RWPE1 (cell line): Measurements from ENCODE around the gene RNF214.
"Not testable (repeated sequence)": the region's sequence is repeated elsewhere in the genome, so short reads cannot be mapped to it uniquely, and the experiment has no call there.

Experiments used
- CTCF ChIA-PET: fragments of 350-600 bp; sonication (Branson Sonifier 250); formaldehyde crosslinking; extraction: SDS; loops from one replicate; lab custom pipeline; 2021; lab: Yijun Ruan, JAX
- POLR2A ChIA-PET: fragments of 400-600 bp; formaldehyde crosslinking; extraction: SDS; loops from one replicate; lab custom pipeline; 2020; ENCODE audit warnings: antibody characterized with exemption; ENCODE audit not compliant: low non-redundant PET; lab: Yijun Ruan, JAX
- DNase-seq: peaks from one replicate; pipeline ENCODE4 v3.0.0; 2012; ENCODE audit warnings: low spot score
- H3K27ac ChIP-seq: fragments of 450-650 bp; 2 replicates; pipeline ENCODE4 v1.5.1; 2017
- TF ChIP-seq, protein P1 (sequence below): fragments of 450-650 bp; conservative IDR thresholded peaks from 2 replicates; pipeline ENCODE4 v1.5.1; 2017; ENCODE audit warnings: low read depth, mild to moderate bottlenecking

Gene RNF214

DNA sequence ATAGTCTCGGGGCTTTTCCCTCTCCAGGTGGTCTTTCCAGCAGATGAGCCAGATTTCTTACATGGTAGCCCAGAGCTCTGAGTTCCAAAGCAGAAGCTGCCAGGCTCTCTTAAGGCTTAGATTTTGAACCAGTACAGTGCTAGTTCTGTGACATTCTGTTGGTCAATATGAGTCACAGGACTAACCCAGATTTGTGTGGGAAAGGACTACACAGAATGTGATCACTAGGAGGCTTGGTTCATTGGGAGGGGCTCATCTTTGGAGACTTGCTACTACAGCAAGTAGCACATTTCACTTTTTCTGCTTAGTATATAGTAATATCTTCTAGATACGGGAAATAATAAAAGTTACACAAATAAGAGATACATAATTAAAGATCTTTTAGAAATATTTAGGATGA lies 24.1 kb downstream of the RNF214 start:
- TF ChIP-seq, protein P1, sequence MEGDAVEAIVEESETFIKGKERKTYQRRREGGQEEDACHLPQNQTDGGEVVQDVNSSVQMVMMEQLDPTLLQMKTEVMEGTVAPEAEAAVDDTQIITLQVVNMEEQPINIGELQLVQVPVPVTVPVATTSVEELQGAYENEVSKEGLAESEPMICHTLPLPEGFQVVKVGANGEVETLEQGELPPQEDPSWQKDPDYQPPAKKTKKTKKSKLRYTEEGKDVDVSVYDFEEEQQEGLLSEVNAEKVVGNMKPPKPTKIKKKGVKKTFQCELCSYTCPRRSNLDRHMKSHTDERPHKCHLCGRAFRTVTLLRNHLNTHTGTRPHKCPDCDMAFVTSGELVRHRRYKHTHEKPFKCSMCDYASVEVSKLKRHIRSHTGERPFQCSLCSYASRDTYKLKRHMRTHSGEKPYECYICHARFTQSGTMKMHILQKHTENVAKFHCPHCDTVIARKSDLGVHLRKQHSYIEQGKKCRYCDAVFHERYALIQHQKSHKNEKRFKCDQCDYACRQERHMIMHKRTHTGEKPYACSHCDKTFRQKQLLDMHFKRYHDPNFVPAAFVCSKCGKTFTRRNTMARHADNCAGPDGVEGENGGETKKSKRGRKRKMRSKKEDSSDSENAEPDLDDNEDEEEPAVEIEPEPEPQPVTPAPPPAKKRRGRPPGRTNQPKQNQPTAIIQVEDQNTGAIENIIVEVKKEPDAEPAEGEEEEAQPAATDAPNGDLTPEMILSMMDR = no peak
- H3K27ac ChIP-seq = no peak overlapping the region
- no peak for DNase-seq
- POLR2A ChIA-PET = no interaction called here
- CTCF ChIA-PET = interaction anchor here (0.8 kb wide), 1 partner anchor 17 kb away, joined by 3 read pairs; no protein-coding TSS in a partner anchor

DNA sequence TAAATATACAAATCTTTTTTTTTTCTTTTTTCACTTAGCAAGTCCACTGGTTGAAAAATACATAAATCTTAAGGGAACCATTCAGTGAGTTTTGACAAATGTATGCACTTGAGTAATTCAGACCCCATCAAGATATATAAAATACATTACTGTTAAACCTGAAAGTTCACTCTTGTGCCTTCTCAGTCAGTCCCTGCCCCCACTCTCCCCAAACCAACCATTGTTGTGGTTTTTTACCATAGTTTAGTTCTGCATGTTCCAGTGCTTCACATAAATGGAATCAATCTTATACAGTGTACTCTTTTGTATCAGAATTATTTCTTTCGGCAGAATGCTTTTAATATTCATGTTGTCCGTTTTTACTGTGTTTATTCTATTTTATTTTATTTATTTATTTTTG lies 26.1 kb downstream of the RNF214 start:
- H3K27ac ChIP-seq = no peak overlapping the region
- TF ChIP-seq, protein P1 = no peak
- no peak for DNase-seq
- CTCF ChIA-PET = no interaction called here
- POLR2A ChIA-PET = no interaction called here

DNA sequence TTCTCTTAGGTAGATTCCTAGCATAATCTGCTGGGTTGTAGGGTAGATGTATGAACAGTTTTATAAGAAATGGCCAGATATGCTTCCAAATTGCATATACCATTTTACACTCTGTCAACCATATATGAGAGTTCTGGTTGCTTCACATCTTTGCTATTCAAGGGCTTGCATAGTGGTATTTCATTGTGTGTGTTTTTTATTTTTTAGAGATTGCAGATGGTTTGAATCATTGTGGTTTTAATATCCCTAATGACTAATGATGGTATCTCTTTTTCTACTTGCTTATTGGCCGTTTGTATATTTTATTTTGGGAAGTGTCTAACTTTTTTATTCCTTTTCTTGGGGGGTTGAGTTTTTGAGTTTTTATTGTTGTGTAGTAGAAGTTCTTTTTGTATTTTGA lies 26.9 kb downstream of the RNF214 start:
- CTCF ChIA-PET = no interaction called here
- DNase-seq = no peak

DNA sequence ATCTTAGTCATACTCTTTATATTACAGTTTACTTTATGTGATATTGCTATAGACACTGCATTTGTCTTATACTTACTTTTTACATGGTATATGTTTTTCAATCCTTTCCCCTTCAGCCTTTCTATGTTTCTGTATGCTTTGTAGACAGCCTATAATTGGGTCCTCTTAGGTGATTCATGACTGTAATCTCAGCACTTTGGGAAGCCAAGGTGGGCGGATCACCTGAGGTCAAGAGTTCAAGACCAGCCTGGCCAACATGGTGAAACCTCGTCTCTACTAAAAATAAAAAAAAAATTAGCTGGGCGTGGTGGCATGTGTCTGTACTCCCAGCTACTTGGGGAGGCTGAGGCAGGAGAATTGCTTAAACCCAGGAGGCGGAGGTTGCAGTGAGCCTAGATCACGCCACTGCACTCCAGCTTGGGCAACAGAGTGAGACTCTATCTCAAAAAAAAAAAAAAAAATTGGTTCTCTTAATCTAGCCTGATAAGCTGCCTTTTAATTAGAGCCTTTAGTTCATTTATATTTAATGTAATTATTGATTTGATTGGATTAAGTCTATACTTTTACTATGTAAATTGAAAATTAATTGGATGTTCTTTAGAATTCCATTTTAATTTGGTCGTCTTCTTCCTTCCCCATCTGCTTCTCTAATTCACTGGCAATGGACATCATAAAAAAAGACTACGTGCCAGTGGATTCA lies 32.3 kb downstream of the RNF214 start:
- CTCF ChIA-PET, DNase-seq, POLR2A ChIA-PET, H3K27ac ChIP-seq: not testable (repeated sequence)

More for the DNA sequence above, 26.9 kb downstream of the RNF214 start:
- POLR2A ChIA-PET = no interaction called here
- H3K27ac ChIP-seq = no peak overlapping the region
- TF ChIP-seq, protein P1 = no peak

DNA sequence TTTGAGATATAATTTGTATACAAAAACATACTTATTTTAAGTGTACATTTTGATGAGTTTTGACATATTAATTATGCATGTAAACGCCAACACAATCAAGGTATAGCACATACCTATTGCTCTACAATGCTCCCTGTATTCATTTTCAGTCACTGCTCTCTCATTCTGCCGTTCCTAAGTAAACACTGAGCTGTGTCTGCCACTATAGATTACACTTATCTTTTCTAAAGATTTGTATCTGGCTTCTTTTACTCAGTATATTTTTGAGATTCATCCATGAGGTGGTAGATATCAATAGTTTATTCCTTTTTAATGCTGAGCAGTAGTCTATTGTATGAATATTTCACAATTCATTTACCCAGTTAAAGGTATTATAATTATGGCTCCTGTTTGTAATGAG lies 33.3 kb downstream of the RNF214 start:
- POLR2A ChIA-PET = no interaction called here
- CTCF ChIA-PET = no interaction called here
- no peak overlapping the region for H3K27ac ChIP-seq
- no peak for DNase-seq
- TF ChIP-seq, protein P1 = no peak

DNA sequence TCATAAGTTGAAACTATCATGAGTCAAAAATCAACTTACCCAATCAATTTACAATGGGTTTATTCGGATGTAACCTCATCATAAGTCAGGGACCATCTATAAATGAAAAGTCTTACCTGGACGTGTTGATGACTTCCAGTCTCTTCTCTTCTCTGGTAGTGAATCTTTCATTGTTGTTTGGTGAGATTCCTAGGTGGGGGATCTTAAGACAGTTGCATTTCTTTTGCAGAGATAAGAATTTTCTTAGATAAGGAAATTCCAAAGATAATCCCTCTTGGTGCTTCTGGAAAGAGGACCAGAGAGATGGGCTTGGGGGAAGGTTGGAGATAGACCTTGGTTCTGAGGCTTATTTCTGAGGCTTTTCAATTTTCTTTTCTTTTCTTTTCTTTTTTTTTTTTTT lies 37.4 kb downstream of the RNF214 start:
- no peak overlapping the region for H3K27ac ChIP-seq
- ChIA-PET CTCF (interaction anchor here (0.7 kb wide), 1 partner anchor 14 kb away, joined by 3 read pairs; no protein-coding TSS in a partner anchor), POLR2A (no interaction called here)
- TF ChIP-seq, protein P1 = no peak
- DNase-seq = no peak

DNA sequence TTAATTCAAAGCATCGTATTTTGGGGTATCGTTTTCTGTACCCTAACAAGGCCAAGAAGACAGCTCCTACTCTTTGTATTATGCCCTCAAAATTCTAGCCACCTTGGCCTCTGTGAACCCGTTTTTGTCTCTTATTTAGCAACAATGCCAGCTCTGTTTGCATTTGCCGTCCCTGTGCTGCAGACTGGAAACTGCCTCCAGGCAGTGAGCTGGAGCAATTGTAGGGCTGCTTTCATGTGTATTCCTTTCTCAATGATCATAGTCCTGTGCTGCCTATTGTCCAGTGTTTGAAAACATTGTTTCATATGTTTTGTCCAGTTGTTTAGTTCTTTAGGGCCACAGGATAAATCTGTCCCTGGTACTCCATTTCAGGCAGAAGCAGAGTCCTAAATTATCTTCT lies 38.7 kb downstream of the RNF214 start:
- no peak overlapping the region for H3K27ac ChIP-seq
- CTCF ChIA-PET = interaction anchor here (0.6 kb wide), 1 partner anchor 30 kb away, joined by 3 read pairs; no protein-coding TSS in a partner anchor
- TF ChIP-seq, protein P1 = no peak
- DNase-seq = no peak
- POLR2A ChIA-PET = no interaction called here

DNA sequence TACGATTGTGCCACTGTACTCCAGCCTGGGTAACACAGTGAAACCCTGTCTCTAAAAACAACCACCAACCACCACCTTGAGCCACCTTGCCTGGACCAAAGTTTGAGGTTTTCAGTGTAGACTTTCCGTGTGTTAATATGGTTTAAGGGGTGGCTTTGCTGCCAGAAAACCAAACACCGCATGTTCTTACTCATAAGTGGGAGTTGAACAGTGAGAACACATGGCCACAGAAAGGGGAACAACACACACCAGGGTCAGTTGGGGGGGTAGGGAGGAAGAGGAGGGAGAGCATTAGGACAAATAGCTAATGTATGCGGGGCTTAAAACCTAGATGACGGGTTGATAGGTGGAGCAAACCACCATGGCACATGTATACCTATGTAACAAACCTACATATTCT lies 39.7 kb downstream of the RNF214 start:
- POLR2A ChIA-PET = interaction anchor here (0.5 kb wide), 1 partner anchor 854 kb away, joined by 3 read pairs; no protein-coding TSS in a partner anchor
- DNase-seq, H3K27ac ChIP-seq: not testable (repeated sequence)
- CTCF ChIA-PET = interaction anchor here (0.7 kb wide), 1 partner anchor 81 kb away, joined by 3 read pairs; no protein-coding TSS in a partner anchor
